Measurements from ENCODE around the gene RBM19.
"Not testable (repeated sequence)": the region's sequence is repeated elsewhere in the genome, so short reads cannot be mapped to it uniquely, and the experiment has no call there.

The RBM19 gene

DNA sequence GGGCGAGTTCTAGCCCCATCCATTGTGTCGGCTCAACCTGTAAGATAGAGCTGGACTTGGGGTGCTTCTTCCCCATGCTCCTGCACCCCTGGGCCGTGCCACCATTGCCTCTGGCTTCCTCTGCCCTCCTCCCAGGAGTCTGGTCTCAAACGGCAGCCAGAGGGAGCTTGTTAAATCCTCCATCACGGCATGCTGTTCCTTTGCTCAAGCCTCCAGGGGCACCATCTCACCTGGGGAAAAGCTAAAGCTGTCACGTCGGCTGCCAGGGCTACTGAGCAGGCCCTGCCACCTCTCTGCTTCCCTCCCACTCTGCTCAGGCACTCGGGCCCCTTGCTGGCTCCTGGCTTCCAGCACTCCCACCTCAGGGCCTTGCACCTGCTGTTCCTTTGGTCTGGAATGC is 140.4 kb downstream of the RBM19 start:
- no peak for ATAC-seq
- Mint-ChIP-seq H3K27me3 (no peaks in the 10 kb centered on the region), H3K36me3 (peaks cover 46% of the 10 kb centered on the region), H3K4me3 (no peak overlapping the region), H3K9me3 (no peaks in the 10 kb centered on the region), H3K27ac (no peak overlapping the region), H3K4me1 (no peaks in the 10 kb centered on the region)

- peaks cover 65% of the 10 kb centered on the region for H3K36me3 Mint-ChIP-seq
Measured at GRCh38 chr12:113823816-113824215, 142.3 kb downstream of the RBM19 start.

GRCh38 chr12:113823016-113823415 is 143.1 kb downstream of the RBM19 start:
- no peak for ATAC-seq
- H3K27ac Mint-ChIP-seq, result no peak overlapping the region
- no peak overlapping the region for H3K4me3 Mint-ChIP-seq
- peaks cover 70% of the 10 kb centered on the region for H3K36me3 Mint-ChIP-seq
- no peaks in the 10 kb centered on the region for H3K9me3 Mint-ChIP-seq
- no peaks in the 10 kb centered on the region for H3K27me3 Mint-ChIP-seq
- no peaks in the 10 kb centered on the region for H3K4me1 Mint-ChIP-seq

More at GRCh38 chr12:113823816-113824215, 142.3 kb downstream of the RBM19 start:
- H3K9me3 Mint-ChIP-seq, result no peaks in the 10 kb centered on the region
- no peak for ATAC-seq
- H3K4me3 Mint-ChIP-seq, result no peak overlapping the region
- no peaks in the 10 kb centered on the region for H3K27me3 Mint-ChIP-seq
- no peak overlapping the region for H3K27ac Mint-ChIP-seq
- H3K4me1 Mint-ChIP-seq, result no peaks in the 10 kb centered on the region

DNA sequence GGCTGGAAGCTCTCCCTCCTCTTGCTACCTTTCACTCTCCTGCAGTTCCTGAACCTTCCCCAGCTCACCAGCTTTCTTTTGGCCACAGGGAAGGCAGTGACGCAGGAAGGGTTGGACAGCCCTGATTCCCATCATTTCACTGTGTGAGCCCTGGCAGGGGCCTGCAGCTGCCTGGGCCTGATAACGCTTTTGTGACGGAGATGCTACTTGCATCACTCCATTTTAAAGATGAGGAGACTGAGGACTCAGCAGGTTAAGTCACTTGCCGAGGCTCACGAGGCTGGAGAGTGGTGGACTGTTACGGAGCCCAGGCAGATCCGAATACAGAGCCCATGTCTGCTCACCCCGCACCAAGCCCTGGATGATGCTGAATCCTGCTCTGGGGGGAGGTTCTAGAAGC is 145.3 kb downstream of the RBM19 start:
- no peaks in the 10 kb centered on the region for H3K27me3 Mint-ChIP-seq
- H3K36me3 Mint-ChIP-seq, result peaks cover 77% of the 10 kb centered on the region
- no peak overlapping the region for H3K27ac Mint-ChIP-seq
- H3K4me1 Mint-ChIP-seq, result no peaks in the 10 kb centered on the region
- no peaks in the 10 kb centered on the region for H3K9me3 Mint-ChIP-seq
- no peak for ATAC-seq
- H3K4me3 Mint-ChIP-seq, result no peak overlapping the region

DNA sequence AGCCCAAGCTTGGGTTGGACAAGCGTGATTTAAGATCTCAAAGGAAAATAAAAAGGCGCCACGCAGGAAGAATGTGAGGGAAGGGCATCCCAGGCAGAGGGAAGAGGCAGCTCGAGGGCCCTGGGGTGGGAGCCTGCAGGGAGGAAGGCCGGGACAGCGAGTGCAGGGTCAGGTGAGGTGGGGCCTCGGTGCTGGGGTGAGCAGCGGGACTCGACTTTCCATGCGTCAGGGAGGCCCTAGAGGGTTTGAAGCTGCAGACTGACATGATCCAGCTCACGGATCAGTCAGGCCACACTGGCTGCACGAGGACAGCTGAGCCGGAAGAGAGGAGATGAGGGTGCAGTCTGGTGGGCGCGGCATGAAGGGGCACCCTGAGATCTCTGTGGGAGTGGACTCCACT is 145.8 kb downstream of the RBM19 start:
- no peaks in the 10 kb centered on the region for H3K27me3 Mint-ChIP-seq
- no peaks in the 10 kb centered on the region for H3K4me1 Mint-ChIP-seq
- H3K27ac Mint-ChIP-seq, result no peak overlapping the region
- no peak overlapping the region for H3K4me3 Mint-ChIP-seq
- H3K9me3 Mint-ChIP-seq, result no peaks in the 10 kb centered on the region
- ATAC-seq, result no peak
- peaks cover 78% of the 10 kb centered on the region for H3K36me3 Mint-ChIP-seq

- ATAC-seq, result no peak
- Mint-ChIP-seq H3K27me3 (no peaks in the 10 kb centered on the region), H3K4me3 (no peak overlapping the region), H3K27ac (no peak overlapping the region), H3K9me3 (no peaks in the 10 kb centered on the region), H3K4me1 (no peaks in the 10 kb centered on the region), H3K36me3 (peaks cover 80% of the 10 kb centered on the region)
Measured at GRCh38 chr12:113819495-113819894, 146.6 kb downstream of the RBM19 start.

- Mint-ChIP-seq H3K9me3 (no peaks in the 10 kb centered on the region), H3K27me3 (no peaks in the 10 kb centered on the region), H3K27ac (no peak overlapping the region), H3K36me3 (peaks cover 79% of the 10 kb centered on the region), H3K4me1 (no peaks in the 10 kb centered on the region), H3K4me3 (no peak overlapping the region)
- no peak for ATAC-seq
Measured at GRCh38 chr12:113818833-113819232, 147.3 kb downstream of the RBM19 start.

- no peaks in the 10 kb centered on the region for H3K9me3 Mint-ChIP-seq
- no peak overlapping the region for H3K4me3 Mint-ChIP-seq
- H3K36me3 Mint-ChIP-seq, result peaks cover 79% of the 10 kb centered on the region
- H3K27me3 Mint-ChIP-seq, result no peaks in the 10 kb centered on the region
- ATAC-seq, result peak; percentile 5
- H3K4me1 Mint-ChIP-seq, result no peaks in the 10 kb centered on the region
- H3K27ac Mint-ChIP-seq, result no peak overlapping the region
Measured at GRCh38 chr12:113818283-113818682, 147.8 kb downstream of the RBM19 start.

DNA sequence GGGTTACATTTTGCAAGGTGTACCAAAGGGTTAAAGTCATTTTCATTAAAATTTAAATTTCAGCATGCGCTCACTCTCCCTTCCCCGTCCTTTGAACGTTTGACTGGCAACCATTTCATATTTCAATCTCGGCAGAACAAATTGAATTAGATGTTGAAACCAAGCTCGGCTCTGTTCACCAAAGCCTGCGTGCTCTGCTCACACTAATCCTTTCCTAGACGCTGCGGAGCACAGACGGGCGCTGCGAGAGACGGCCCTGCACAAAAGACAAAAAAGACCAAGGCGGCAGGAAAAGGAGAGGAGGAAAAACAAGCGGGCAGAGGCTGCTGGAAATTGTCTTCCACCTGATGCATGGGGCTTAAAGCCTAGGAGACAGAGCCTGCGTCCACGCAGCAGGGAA is 149.3 kb downstream of the RBM19 start:
- no peaks in the 10 kb centered on the region for H3K27me3 Mint-ChIP-seq
- H3K36me3 Mint-ChIP-seq, result peaks cover 84% of the 10 kb centered on the region
- peaks cover 3% of the 10 kb centered on the region for H3K9me3 Mint-ChIP-seq
- H3K27ac Mint-ChIP-seq, result no peak overlapping the region
- H3K4me1 Mint-ChIP-seq, result no peaks in the 10 kb centered on the region
- H3K4me3 Mint-ChIP-seq, result no peak overlapping the region
- ATAC-seq, result no peak

DNA sequence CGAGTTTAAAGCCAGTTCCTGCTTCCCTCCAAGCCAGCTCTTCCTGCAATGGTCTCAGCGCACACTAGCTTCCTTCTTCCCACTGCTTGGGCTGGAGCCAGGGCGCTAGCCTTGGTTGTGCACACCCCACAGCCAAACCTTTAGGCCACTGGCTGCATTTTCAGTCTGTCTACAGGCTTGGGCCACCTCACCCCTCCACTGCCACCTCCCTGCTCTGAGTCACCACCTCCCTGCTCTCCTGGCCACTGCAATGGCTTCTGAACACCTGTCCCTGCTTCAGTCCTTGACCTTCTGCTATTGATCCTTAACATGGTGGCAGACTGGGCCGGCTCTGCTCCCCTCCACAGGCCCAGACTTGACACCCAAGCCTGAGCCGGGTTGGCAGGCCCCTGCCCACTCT is 151.1 kb downstream of the RBM19 start:
- no peaks in the 10 kb centered on the region for H3K27me3 Mint-ChIP-seq
- H3K27ac Mint-ChIP-seq, result no peak overlapping the region
- ATAC-seq, result no peak
- peaks cover 82% of the 10 kb centered on the region for H3K36me3 Mint-ChIP-seq
- peaks cover 3% of the 10 kb centered on the region for H3K9me3 Mint-ChIP-seq
- no peaks in the 10 kb centered on the region for H3K4me1 Mint-ChIP-seq
- H3K4me3 Mint-ChIP-seq, result no peak overlapping the region

DNA sequence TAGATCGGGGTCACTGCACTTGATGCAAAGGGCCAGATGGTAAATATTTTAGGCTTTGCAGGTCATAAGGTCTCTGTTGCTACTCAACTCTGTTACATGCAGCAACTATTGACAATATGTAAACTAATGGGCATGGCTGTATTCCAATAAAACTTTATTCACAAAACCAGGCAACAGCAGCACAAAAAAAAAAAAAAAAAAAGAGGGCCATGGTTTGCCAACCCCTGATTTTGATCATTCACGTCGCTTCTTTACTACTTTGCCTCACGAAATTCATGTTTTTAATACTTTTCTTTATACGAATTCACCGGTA is 152.9 kb downstream of the RBM19 start:
- H3K27ac Mint-ChIP-seq, result no peak overlapping the region
- peaks cover 74% of the 10 kb centered on the region for H3K36me3 Mint-ChIP-seq
- no peak overlapping the region for H3K4me3 Mint-ChIP-seq
- ATAC-seq, result no peak
- no peaks in the 10 kb centered on the region for H3K4me1 Mint-ChIP-seq
- H3K27me3 Mint-ChIP-seq, result no peaks in the 10 kb centered on the region
- H3K9me3 Mint-ChIP-seq, result peaks cover 6% of the 10 kb centered on the region

- Mint-ChIP-seq H3K4me1 (no peaks in the 10 kb centered on the region), H3K27me3 (no peaks in the 10 kb centered on the region), H3K36me3 (peaks cover 78% of the 10 kb centered on the region), H3K9me3 (peaks cover 7% of the 10 kb centered on the region), H3K27ac (no peak overlapping the region), H3K4me3 (no peak overlapping the region)
- no peak for ATAC-seq
Measured at GRCh38 chr12:113812411-113813228, 153.5 kb downstream of the RBM19 start.

DNA sequence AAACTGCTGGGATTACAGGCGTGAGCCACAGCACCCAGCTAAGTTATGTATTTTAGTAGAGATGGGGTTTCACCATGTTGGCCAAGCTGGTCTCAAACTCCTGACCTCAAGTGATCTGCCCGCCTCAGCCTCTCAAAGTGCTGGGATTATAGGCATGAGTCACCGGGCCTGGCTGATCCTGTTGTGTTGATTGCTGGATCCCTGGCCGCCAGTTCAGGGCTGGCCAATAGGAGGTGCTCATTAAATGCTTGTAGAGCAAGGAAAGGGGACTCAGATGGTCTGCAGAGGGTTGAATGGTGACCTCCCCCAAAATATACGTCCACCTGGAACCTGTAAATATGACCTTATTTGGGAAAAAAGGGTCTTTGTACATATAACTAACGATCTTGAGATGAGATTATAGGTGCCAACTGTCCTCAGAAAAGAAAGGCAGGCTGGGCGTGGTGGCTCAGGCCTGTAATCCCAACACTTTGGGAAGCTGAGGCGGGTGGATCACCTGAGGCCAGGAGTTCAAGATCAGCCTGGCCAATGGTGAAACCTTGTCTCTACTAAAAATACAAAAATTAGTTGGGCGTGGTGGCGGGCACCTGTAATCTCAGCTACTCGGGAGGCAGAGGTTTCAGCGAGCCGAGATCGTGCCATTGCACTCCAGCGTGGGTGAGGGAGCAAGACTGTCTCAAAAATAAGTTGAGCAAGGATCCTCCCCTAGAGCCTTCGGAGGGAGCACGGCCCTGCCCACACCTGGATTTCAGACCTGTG is 156.5 kb downstream of the RBM19 start:
- H3K4me3 Mint-ChIP-seq, H3K27ac Mint-ChIP-seq, ATAC-seq, H3K27me3 Mint-ChIP-seq, H3K4me1 Mint-ChIP-seq: not testable (repeated sequence)
- H3K36me3 Mint-ChIP-seq, result peaks cover 67% of the 10 kb centered on the region
- H3K9me3 Mint-ChIP-seq, result peaks cover 11% of the 10 kb centered on the region

DNA sequence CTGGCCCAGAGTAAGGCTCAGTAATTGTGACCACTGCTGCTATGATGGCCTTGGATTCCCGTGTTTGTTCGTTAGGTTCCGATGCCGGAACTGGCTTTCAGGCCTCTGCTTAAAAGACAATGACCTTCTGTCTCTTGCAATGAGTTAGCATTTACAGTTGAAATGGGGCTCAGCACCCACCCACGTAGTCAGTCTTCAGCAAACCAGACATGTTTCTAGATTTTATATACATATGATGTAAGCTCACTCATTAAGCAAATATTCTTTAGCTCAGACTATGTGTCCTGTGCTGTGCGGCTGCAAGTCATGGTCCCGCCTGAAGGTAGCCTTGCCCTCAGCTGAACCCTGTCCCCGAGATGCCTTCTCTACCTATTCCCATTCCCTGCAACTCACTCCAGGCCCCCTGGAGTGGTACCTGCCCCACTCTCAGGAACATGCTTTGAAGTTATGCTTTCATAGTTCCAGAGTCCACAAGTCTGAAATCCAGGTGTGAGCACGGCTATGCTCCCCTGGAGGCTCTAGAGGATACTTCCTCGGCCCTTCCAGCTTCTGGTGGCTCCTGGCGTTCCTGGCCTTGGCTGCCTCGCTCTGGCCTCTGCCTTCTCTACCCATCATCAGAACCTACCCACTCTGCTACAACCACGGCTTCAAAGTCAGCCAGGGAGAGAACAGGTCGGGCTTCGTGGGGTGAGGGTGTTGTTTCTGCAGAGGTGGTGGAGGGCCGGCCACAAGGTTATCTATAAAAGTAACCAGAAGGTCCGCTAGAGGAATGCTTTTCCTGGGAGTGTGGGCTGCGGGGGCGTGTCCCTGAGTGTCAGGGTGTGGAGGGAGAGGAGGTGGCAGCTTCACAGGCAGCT is 157.8 kb downstream of the RBM19 start:
- H3K27me3 Mint-ChIP-seq, result no peaks in the 10 kb centered on the region
- H3K36me3 Mint-ChIP-seq, result peaks cover 58% of the 10 kb centered on the region
- no peaks in the 10 kb centered on the region for H3K4me1 Mint-ChIP-seq
- H3K27ac Mint-ChIP-seq, result no peak overlapping the region
- H3K4me3 Mint-ChIP-seq, result no peak overlapping the region
- no peak for ATAC-seq
- peaks cover 11% of the 10 kb centered on the region for H3K9me3 Mint-ChIP-seq

- no peak for ATAC-seq
- Mint-ChIP-seq H3K36me3 (peaks cover 34% of the 10 kb centered on the region), H3K4me1 (no peaks in the 10 kb centered on the region), H3K9me3 (peaks cover 8% of the 10 kb centered on the region), H3K27me3 (no peaks in the 10 kb centered on the region), H3K27ac (no peak overlapping the region), H3K4me3 (no peak overlapping the region)
Measured at GRCh38 chr12:113805673-113806072, 160.5 kb downstream of the RBM19 start.
